ENCODE measurements around the gene MMP20. TPM values are rescaled to one million over a fixed set of nuclear protein-coding genes. Genes with fewer than 3 reads are reported as not detected.

The MMP20 gene
- total RNA-seq, 1 experiment from 2014 or later, result not detected

- H3K56ac ChIP-seq (ENCODE audit: insufficient read length, low read depth, low read length), result no peak overlapping the region
- no peak overlapping the region for H4K8ac ChIP-seq (replicated peaks; ENCODE audit: insufficient read length, low read depth, low read length)
- no peaks in the 10 kb centered on the region for H3K79me1 ChIP-seq (ENCODE audit: insufficient read depth, low read depth, low read length, poor library complexity, severe bottlenecking)
- H3K23ac ChIP-seq (ENCODE audit: insufficient read length, low read depth, low read length), result no peak overlapping the region
- no peak overlapping the region for H3T11ph ChIP-seq (ENCODE audit: low read length)
- Mint-ChIP-seq H3K36me3 (ENCODE audit: insufficient read depth in 1 of 3, low read depth in 3 of 3) (peaks cover 1 to 13% (median 5%) of the 10 kb centered on the region in 3 experiments; a peak in 5 of 7 replicates), H3K27ac (no peak overlapping the region), H3K9me3 (peaks cover 10 to 12% of the 10 kb centered on the region in 2 experiments), H3K4me1 (no peaks in the 10 kb centered on the region), H3K27me3 (ENCODE audit: low read depth) (no peaks in the 10 kb centered on the region), H3K4me3 (no peak overlapping the region)
- peaks cover 9% of the 10 kb centered on the region for H3K9me3 ChIP-seq (ENCODE audit: control insufficient read depth, low read depth, low read length)
- DNase-seq, result no peak
- no peak overlapping the region for H2BK120ac ChIP-seq (ENCODE audit: low read depth, low read length, poor library complexity, severe bottlenecking)
- no peak overlapping the region for H2BK15ac ChIP-seq (ENCODE audit: low read depth, low read length)
- no peak overlapping the region for H2BK12ac ChIP-seq (ENCODE audit: insufficient read length, low read depth, low read length)
- no peak overlapping the region for H3K27ac ChIP-seq (ENCODE audit: insufficient read length, low read depth, low read length)
- no peak overlapping the region for H3K9ac ChIP-seq (ENCODE audit: extremely low read depth, insufficient read length, low read length)
- no peak overlapping the region for H2BK5ac ChIP-seq (ENCODE audit: insufficient read length, low read length)
- H2AFZ ChIP-seq (ENCODE audit: low read length), result no peak overlapping the region
- no peak overlapping the region for H4K5ac ChIP-seq (ENCODE audit: insufficient read length, low read depth, low read length)
- H3K23me2 ChIP-seq (ENCODE audit: insufficient read length, low read depth, low read length, poor library complexity, severe bottlenecking), result no peaks in the 10 kb centered on the region
- no peak overlapping the region for H3K4ac ChIP-seq (ENCODE audit: low read depth, low read length)
- no peak overlapping the region for H3K4me2 ChIP-seq (ENCODE audit: insufficient read depth, insufficient read length, low read length)
- H3K18ac ChIP-seq (ENCODE audit: insufficient read length, low read depth, low read length), result no peak overlapping the region
- no CpG with 5 or more reads among the region's 2 CpGs for WGBS (ENCODE audit: extremely low coverage, insufficient read length, low lambda C conversion rate)
- H2AK5ac ChIP-seq (ENCODE audit: insufficient read length, low read length), result no peak overlapping the region
- no peaks in the 10 kb centered on the region for H3K79me2 ChIP-seq (ENCODE audit: insufficient read depth, low read length)
- H2BK20ac ChIP-seq (ENCODE audit: low read depth, low read length, poor library complexity, severe bottlenecking), result no peak overlapping the region
- no peaks in the 10 kb centered on the region for H3K27me3 ChIP-seq (ENCODE audit: insufficient read depth, low read length)
- H3K14ac ChIP-seq (ENCODE audit: insufficient read depth, low read length), result no peak overlapping the region
- H4K91ac ChIP-seq (ENCODE audit: insufficient read length, low read depth, low read length), result no peak overlapping the region
- TF ChIP-seq CTCF (conservative IDR thresholded peaks at IDR 0.05), result no peak
- H4K20me1 ChIP-seq (ENCODE audit: control insufficient read depth, insufficient read depth, insufficient read length), result no peaks in the 10 kb centered on the region
- H3K4me1 ChIP-seq (ENCODE audit: insufficient read depth, low read length), result no peaks in the 10 kb centered on the region
Observed at GRCh38 chr11:102573851-102574250, 51.3 kb downstream of the MMP20 start.

Measured in H9 (cell line).